Progenitor cell of endocrine pancreas (in vitro differentiated cells): ENCODE results near the gene ATP1A1. TPM values are rescaled to one million over a fixed set of nuclear protein-coding genes. Genes with fewer than 3 reads are reported as not detected.

Experiments used
- DNase-seq: peaks from one replicate; pipeline ENCODE4 v3.0.0; 2021; ENCODE audit warnings: low spot score; ENCODE audit not compliant: unreplicated experiment
- H3K27ac Mint-ChIP-seq: 2 replicates; pipeline ENCODE4 v1.8.0; 2021; ENCODE audit warnings: mild to moderate bottlenecking, moderate library complexity, mixed read lengths
- H3K27me3 Mint-ChIP-seq: 2 replicates; pipeline ENCODE4 v1.8.0; 2021; ENCODE audit warnings: mixed read lengths
- H3K36me3 Mint-ChIP-seq: 2 replicates; pipeline ENCODE4 v1.8.0; 2022; ENCODE audit warnings: mixed read lengths; ENCODE audit not compliant: insufficient read depth
- H3K4me1 Mint-ChIP-seq: 2 replicates; pipeline ENCODE4 v1.8.0; 2021; ENCODE audit warnings: low read depth, mixed read lengths
- H3K4me3 Mint-ChIP-seq: 2 replicates; pipeline ENCODE4 v1.8.0; 2021; ENCODE audit warnings: low read depth, mild to moderate bottlenecking, moderate library complexity, mixed read lengths
- H3K9me3 Mint-ChIP-seq: 2 replicates; pipeline ENCODE4 v1.8.0; 2021; ENCODE audit warnings: low read depth, mixed read lengths
- total RNA-seq: library from RNA; stranded (reverse); gene quantifications from 2 replicates; pipeline ENCODE4 v1.2.1, GENCODE V29; 2021
- TF ChIP-seq, protein P1 (sequence below): fragments of 200-600 bp; sonication (generic); IDR thresholded peaks from one replicate; pipeline ENCODE4 v1.5.0; 2021; ENCODE audit warnings: antibody characterized with exemption, mild to moderate bottlenecking; ENCODE audit not compliant: unreplicated experiment

ATP1A1 gene
- total RNA-seq, 1 donor from 2014 or later, result 332 TPM

DNA sequence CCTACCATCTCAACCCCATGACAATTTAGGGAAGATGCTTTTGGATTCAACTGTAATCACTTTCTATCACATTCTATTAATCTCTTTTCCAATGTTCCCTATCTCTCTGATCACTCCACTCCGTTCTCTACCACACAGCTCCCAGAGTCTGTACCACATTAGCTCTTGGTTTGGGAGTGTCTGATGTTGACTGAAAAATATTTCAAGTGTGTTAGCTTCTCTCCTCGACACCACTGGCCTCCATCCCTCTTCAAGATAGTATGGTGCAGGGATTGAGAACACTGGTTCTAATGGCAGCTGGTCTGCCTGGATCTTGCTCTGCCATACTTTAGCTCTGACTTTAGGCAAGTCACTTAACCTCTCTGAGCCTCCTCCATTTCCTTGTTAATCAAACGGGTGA is 39.9 kb downstream of the ATP1A1 start:
- Mint-ChIP-seq H3K4me3 (no peak overlapping the region), H3K9me3 (no peaks in the 10 kb centered on the region), H3K27ac (no peak overlapping the region), H3K27me3 (no peaks in the 10 kb centered on the region), H3K4me1 (peaks cover 32% of the 10 kb centered on the region), H3K36me3 (peaks cover 3% of the 10 kb centered on the region)
- DNase-seq, result no peak
- TF ChIP-seq, protein P1, sequence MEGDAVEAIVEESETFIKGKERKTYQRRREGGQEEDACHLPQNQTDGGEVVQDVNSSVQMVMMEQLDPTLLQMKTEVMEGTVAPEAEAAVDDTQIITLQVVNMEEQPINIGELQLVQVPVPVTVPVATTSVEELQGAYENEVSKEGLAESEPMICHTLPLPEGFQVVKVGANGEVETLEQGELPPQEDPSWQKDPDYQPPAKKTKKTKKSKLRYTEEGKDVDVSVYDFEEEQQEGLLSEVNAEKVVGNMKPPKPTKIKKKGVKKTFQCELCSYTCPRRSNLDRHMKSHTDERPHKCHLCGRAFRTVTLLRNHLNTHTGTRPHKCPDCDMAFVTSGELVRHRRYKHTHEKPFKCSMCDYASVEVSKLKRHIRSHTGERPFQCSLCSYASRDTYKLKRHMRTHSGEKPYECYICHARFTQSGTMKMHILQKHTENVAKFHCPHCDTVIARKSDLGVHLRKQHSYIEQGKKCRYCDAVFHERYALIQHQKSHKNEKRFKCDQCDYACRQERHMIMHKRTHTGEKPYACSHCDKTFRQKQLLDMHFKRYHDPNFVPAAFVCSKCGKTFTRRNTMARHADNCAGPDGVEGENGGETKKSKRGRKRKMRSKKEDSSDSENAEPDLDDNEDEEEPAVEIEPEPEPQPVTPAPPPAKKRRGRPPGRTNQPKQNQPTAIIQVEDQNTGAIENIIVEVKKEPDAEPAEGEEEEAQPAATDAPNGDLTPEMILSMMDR, result no peak

DNA sequence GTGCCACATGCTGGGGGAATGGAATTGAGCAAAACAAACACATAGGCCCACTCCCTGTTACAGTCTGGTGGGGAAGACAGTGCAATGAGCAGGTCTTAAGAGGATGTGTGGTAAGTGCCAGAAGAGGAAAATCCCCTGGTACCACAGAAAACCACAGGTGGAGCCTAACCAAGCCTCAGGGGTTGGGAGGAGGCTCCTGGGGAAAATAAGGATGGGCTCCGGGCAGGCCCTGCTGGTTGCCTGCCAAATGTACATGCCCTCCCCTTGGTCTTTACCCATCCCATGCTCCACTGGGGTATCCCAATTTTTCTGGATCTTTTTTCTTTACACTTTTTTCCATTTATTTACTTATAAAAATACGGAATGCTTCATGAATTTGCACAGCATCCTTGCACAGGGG is 40.4 kb downstream of the ATP1A1 start:
- Mint-ChIP-seq H3K36me3 (peaks cover 1% of the 10 kb centered on the region), H3K9me3 (no peaks in the 10 kb centered on the region), H3K4me3 (no peak overlapping the region), H3K4me1 (peaks cover 35% of the 10 kb centered on the region), H3K27me3 (no peaks in the 10 kb centered on the region), H3K27ac (no peak overlapping the region)
- TF ChIP-seq, protein P1, result no peak
- DNase-seq, result no peak

DNA sequence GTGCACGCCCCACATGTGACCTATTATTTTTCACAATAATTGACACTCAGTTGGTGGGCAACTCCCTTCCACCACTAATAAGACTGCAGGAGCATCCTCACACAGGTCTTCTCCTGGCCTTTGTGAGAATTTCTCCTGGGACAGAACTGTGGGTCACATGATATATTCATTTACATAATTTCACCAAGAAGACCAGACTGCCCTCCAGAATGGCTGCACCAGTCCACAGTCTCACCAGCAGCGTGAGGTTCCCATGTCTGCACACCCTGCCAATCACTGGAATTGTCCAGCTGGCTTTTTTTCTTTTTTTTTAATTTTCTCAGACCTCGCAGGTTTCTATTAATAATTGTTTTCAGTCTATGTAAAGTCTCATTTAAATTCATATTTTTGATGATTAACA is 41.3 kb downstream of the ATP1A1 start:
- Mint-ChIP-seq H3K9me3 (no peaks in the 10 kb centered on the region), H3K4me3 (no peak overlapping the region), H3K27ac (no peak overlapping the region), H3K27me3 (no peaks in the 10 kb centered on the region), H3K4me1 (peaks cover 35% of the 10 kb centered on the region), H3K36me3 (peaks cover 1% of the 10 kb centered on the region)
- DNase-seq, result no peak
- TF ChIP-seq, protein P1, result no peak

DNA sequence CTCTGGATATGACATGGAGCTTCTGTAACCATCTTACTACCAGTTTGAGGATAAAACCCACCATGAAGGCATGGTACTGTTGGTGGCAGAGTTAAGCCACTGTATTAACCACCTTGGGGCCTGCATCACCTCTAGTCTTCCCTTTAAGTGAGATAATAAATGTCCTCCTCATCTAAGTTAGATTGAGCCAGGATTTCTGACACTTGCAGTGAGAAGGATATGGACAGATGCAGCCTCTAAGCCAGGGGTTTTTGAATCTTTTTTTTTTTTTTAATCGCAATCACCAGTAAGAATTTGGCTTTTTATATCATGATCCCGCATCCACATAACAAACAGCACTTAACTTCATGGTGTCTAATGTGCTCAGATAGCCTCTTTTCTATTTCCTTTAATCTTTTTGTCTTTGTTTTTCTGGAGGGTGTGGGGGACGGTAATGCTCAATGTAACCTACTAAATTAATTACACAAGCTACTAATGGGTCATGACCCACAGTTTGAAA is 42.2 kb downstream of the ATP1A1 start:
- Mint-ChIP-seq H3K27me3 (no peaks in the 10 kb centered on the region), H3K27ac (peak overlapping the region; percentile 91), H3K4me3 (no peak overlapping the region), H3K4me1 (peaks cover 37% of the 10 kb centered on the region), H3K9me3 (no peaks in the 10 kb centered on the region), H3K36me3 (peaks cover 1% of the 10 kb centered on the region)
- TF ChIP-seq, protein P1, result no peak
- DNase-seq, result no peak

DNA sequence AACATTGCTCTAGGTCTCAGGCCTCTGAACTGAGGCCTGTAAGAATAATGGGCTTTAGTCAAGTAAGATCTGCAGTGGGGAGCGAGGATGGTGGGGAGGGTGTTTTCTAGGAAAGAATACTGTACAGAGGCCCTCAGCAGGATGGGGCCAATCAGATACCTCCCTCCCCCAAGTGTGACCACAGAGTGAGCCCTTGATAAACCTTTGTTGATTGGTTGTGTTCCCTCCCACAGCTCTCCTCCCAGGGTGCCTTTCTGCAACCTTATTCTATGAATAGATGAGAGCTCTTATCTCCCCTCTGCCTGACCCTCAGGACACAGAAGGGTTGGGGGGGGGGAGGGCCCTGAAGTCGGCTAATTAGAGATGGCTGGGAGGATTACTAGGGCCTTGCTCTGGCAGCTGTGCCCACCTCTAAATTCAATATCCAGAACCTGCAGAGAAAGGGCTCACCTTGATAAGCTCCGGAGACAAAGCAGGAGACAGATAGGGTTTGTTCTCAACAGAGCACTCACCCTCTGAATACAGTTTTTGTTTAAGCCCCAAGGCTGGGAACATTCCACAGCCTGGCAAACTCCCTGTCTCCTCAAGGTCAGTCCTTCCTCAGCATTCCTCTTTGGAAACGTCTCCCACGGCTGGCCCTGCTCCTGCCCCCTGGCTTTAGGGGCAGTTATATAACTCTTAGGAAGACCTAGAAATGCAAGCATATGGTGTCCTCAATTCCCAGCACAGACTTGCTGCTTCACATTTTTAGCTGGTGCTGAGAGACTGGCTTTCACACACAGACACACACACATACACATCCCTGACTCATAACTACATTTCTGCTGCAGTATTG is 42.9 kb downstream of the ATP1A1 start:
- DNase-seq, result no peak
- no peaks in the 10 kb centered on the region for H3K9me3 Mint-ChIP-seq
- TF ChIP-seq, protein P1, result peak; percentile 30
- H3K27me3 Mint-ChIP-seq, result no peaks in the 10 kb centered on the region
- peak overlapping the region; percentile 54 for H3K4me3 Mint-ChIP-seq
- H3K4me1 Mint-ChIP-seq, result peaks cover 39% of the 10 kb centered on the region
- peak overlapping the region; percentile 91 for H3K27ac Mint-ChIP-seq
- peaks cover 1% of the 10 kb centered on the region for H3K36me3 Mint-ChIP-seq
